HG03135 (cell line): ENCODE measurements around the gene APOA1.

Experiments
- ATAC-seq: cut with Tn5 transposase; IDR thresholded peaks from one replicate; pipeline ENCODE4 v1.9.1; 2021; ENCODE audit warnings: mild to moderate bottlenecking, moderate library complexity; ENCODE audit not compliant: unreplicated experiment

Gene APOA1

GRCh38 chr11:116859175-116859574 lies 21.8 kb upstream of the APOA1 start:
- no peak for ATAC-seq

GRCh38 chr11:116857936-116858335 lies 20.5 kb upstream of the APOA1 start:
- no peak for ATAC-seq

- no peak for ATAC-seq
These were observed 19.9 kb upstream of the APOA1 start for GRCh38 chr11:116857316-116857715.

- no peak for ATAC-seq
These were observed 19.0 kb upstream of the APOA1 start for GRCh38 chr11:116856423-116856822.

- ATAC-seq, result no peak
These were observed 18.0 kb upstream of the APOA1 start for GRCh38 chr11:116855413-116855812.

GRCh38 chr11:116853461-116854073 lies 16.1 kb upstream of the APOA1 start:
- ATAC-seq, result peak; percentile 97

GRCh38 chr11:116852261-116853031 lies 15.0 kb upstream of the APOA1 start:
- ATAC-seq, result no peak

- no peak for ATAC-seq
These were observed 14.2 kb upstream of the APOA1 start for GRCh38 chr11:116851626-116852025.

- ATAC-seq, result no peak
These were observed 12.1 kb upstream of the APOA1 start for GRCh38 chr11:116849486-116849885.

GRCh38 chr11:116849060-116849459 lies 11.6 kb upstream of the APOA1 start:
- ATAC-seq, result no peak

GRCh38 chr11:116847612-116848011 lies 10.2 kb upstream of the APOA1 start:
- ATAC-seq, result no peak

- ATAC-seq, result no peak
These were observed 7.3 kb upstream of the APOA1 start for GRCh38 chr11:116844722-116845121.

GRCh38 chr11:116843661-116844060 lies 6.2 kb upstream of the APOA1 start:
- ATAC-seq, result no peak

GRCh38 chr11:116842909-116843308 lies 5.5 kb upstream of the APOA1 start:
- ATAC-seq, result no peak

- ATAC-seq, result no peak
These were observed 4.7 kb upstream of the APOA1 start for GRCh38 chr11:116842117-116842516.

GRCh38 chr11:116840746-116841296 lies 3.4 kb upstream of the APOA1 start:
- ATAC-seq, result no peak

- ATAC-seq, result no peak
These were observed 2.9 kb upstream of the APOA1 start for GRCh38 chr11:116840224-116840745.

GRCh38 chr11:116838321-116839084 lies 1.1 kb upstream of the APOA1 start:
- ATAC-seq, result no peak

GRCh38 chr11:116836632-116836991 lies 810 bp downstream of the APOA1 start:
- no peak for ATAC-seq

GRCh38 chr11:116835791-116836631 lies 1.4 kb downstream of the APOA1 start:
- peak; percentile 80 for ATAC-seq
